Stimulated activated CD4-positive, alpha-beta T cell treated with anti-CD3 and anti-CD28 coated beads, Interleukin-4, amount 100 ng/mL, for 24 hours (primary cell): ENCODE results near the gene SMPDL3B.

Source experiments
- DNase-seq: peaks from one replicate; pipeline ENCODE4 v3.0.0-alpha.2; 2020

The SMPDL3B gene

DNA sequence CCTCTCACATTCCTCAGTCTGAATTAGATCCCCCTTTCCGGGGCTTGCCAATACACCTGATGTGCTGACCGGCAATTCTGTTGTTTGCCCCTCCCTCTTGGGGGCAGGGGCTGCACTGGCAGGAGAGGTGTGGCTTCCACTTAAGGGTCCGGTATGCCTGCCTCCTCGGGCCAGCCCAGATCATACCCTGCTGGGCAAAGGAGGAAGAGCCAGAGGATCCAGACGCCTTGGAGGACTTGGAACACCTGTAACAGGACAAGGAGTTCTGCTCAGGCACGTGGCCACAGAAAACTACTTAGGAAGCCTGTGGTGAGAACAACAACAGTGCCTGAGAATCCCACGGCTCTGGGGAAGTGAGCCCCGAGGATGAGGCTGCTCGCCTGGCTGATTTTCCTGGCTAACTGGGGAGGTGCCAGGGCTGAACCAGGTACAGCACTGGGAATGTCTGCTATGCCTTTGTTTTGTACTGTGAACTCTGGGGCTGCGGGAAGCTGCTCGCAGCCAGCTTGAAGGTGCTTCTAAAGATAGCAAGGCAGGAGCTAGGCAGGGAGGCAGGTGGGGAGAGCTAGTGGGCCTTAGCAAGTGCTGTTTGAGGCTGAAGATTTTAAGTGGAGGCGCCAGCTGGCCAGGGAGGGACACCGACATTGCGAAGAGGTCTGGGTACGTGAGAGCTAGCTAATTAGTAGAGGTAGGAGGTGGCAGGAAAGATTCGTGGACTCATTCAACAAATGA, at the start of gene SMPDL3B:
TSS of gene SMPDL3B (plus strand) at position 183 of the 732 bp plus-strand sequence. CDS start at position 367, 184 bp downstream.
- DNase-seq, result no peak

- DNase-seq, result no peak
Measured at GRCh38 chr1:27885114-27885528, 49.7 kb upstream of the SMPDL3B start.

DNA sequence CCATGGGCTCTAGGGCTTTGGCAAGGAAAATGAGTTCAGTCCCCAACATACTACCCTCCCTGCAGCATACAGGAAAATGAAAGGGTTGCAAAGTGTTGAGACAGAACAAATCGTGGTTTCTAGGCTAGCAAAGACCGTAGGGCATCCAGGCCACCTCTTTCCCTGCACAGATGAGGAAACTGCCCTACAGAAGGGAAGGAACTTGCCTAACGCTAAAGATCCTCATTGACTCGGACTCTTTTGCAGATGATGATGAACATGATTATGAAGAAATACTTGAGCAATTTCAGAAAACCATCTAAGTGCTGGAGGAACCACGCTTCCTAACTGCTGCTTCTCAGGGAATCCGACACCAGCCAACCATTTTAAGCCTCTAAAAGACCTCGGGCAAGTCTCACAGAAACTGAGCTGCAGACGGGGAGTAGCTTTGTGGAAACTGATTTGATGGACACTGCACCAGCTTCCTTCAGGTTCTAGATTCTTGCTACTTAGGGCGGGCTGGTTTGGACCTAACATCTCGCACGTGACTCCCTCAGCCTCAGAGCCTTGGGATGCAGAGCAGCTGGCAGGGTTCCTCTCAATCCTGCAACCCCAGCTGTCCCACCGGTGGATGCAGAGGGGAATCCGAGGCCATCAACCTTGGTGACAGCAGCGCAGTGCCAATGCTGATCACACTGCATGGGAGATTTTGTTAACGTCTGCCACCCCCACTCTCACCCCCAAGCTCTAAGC, 49.0 kb upstream of the SMPDL3B start:
- DNase-seq, result no peak

- DNase-seq, result no peak
Measured at GRCh38 chr1:27886353-27886679, 48.5 kb upstream of the SMPDL3B start.

GRCh38 chr1:27886744-27887143, 48.1 kb upstream of the SMPDL3B start:
- no peak for DNase-seq

DNA sequence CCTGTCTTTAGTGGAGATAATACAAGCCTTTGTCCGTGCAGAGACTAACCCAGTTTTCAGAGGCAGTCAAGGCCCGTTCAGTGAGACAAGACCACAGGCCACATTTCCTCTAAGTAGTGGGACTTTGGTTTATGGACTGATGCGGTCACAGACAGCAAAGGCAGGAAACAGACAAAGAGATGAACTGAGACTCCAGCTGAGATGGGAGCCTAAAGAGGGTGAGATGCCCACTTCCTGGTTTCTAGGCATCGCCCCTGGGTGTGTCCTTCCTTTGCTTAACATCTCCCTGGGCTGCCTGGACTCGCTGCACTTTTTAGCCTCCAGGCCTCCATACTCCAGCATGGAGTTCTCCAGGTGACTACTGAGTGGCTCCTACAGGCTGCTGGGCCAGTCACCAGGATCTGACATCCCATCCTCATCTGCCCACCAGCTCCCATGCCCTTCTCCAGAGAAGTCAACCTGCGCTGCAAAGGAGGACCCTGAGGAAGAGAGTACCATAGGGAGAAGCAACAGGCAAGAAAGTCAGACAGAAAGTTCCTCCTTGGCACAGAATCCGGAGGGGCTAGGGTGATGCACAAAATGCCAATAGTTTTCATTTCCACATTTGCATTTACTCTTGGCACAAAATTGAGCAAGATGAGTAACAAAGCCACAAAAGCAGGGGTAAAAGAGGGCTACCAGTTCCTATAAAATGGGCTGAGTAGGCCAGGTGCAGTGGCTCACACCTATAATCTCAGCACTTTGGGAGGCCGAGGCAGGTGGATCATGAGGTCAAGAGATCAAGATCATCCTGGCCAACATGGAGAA, 47.4 kb upstream of the SMPDL3B start:
- DNase-seq, result peak; percentile 32

- DNase-seq, result no peak
Measured at GRCh38 chr1:27889506-27889905, 45.3 kb upstream of the SMPDL3B start.

DNA sequence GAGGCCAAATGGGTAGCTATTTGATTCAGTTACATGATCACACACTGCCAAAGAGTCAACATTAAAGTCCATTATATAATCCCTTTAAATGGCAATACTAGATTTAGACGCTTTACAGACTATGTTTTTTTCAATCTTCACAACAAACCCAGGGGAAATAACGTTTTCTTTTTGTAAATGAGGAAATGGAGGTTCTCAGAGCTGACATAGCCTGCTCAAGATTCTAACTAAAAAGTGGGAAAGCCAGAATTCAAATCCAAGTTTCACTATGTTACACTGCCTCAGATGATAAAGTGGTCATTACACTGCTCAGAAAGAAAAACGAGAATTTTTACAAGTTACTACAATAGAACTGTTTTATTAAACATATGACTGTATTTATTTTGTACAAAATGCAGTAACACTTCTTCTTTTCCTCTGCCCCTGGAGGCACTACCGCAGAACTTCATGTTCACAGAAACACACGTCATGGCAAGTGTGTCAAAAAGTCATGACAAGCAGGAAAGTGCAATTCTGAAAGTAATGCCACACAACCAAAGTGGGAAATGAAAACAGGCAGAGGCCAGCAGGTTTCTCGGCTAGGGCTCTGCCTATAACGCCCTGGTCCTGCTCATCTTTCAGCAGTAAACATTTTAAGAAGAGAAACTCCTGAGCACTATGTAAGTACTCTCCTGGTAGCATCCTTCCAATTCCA, 43.5 kb upstream of the SMPDL3B start:
- peak; percentile 56 for DNase-seq

- no peak for DNase-seq
Measured at GRCh38 chr1:27894521-27894920, 40.3 kb upstream of the SMPDL3B start.

GRCh38 chr1:27906759-27907158, 28.0 kb upstream of the SMPDL3B start:
- no peak for DNase-seq

DNA sequence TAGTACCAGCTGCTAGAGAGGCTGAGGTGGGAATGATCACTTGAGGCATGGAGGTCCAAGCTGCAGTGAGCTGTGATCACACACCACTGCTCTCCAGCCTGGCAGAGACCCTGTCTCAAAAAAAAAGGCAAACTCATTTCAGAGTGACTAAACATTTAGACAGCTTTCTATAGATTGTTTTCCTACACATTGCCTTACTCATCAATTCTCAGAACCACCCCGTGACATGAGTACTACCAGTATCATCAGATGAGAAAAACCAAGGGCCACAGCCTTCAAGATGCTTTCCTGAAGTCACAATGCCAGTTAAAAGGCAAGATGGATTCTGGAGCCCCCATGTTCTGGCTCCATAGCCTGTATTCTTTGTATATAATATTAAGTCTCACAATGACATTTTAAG, 22.4 kb upstream of the SMPDL3B start:
- DNase-seq, result peak; percentile 50

DNA sequence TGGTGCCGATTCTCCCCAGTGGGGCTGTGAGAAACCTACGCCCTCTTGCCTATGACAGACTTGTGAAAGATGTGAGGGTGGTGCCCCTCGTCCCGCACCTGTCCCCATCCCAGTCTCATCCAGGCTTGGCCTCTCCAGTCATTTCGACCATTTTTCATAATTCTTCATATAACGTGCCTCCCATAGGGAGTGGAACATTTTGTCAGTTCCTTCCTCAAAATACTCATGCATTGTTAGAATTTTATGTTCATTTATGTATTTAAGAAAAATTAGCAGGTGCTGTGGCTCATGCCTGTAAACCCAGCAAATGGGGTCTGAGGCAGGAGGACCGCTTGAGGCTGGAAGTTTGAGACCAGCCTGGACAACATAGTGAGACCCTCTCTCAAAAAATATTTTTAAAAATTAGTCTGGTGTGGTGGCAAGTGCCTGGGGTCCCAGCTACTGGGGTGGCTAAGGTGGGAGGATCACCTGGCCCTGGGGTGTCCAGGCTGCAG, 19.7 kb upstream of the SMPDL3B start:
- no peak for DNase-seq

- no peak for DNase-seq
Measured at GRCh38 chr1:27922272-27922671, 12.5 kb upstream of the SMPDL3B start.

GRCh38 chr1:27928216-27928954, 6.4 kb upstream of the SMPDL3B start:
- DNase-seq, result no peak

DNA sequence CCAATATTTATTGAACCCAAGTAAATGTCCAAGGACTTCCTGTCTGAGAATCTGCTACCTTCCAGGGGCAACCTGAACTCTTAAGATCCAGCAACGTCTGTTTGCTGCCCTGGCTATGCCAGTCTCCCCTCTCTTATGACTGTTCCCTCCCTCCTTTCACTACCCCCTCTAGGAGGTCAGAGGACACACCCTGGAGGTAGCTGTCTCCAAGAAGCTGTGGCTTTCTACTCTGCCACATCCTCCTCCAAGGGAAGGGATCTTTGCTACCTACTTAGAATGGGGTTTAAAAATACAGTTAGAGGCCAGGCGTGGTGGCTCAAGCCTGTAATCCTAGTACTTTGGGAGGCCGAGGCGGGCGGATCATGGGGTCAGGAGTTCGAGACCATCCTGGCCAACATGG, 3.6 kb upstream of the SMPDL3B start:
- DNase-seq, result no peak

GRCh38 chr1:27931759-27932158, 3.0 kb upstream of the SMPDL3B start:
- no peak for DNase-seq

GRCh38 chr1:27935721-27936120, 921 bp downstream of the SMPDL3B start:
- DNase-seq, result no peak

DNA sequence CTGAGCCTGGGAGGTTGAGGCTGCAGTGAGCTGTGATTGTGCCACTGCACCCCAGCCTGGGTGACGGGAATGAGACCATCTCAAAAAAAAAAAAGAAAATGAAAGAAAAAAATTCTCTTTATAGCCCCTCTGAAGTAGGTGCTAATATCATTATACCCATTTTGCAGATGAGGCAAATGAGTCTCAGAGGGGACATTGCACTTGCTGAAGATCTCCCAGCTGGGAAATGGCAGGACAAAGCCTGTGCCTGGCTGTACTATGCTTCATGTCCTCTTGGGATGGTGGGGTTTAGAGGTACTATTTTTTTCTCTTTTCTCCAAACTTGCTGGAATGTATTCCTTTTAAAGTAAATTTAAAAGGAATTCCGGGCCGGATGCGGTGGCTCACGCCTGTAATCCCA, 1.6 kb downstream of the SMPDL3B start:
- no peak for DNase-seq

DNA sequence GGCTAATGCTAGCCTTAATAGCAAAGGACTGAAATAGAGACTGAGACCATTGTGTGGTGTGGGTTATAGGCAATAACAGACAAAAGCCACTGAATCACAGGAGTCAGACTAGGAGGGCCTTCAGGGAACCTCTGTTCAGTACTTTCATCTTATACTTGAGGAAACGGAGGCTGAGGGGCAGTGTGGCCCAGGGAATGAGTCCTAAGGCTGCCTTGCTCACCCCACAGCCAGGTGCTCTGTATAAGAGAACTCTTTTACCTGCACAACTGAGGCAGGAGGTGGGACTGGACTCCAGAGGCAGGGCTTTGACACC, 2.7 kb downstream of the SMPDL3B start:
- no peak for DNase-seq

DNA sequence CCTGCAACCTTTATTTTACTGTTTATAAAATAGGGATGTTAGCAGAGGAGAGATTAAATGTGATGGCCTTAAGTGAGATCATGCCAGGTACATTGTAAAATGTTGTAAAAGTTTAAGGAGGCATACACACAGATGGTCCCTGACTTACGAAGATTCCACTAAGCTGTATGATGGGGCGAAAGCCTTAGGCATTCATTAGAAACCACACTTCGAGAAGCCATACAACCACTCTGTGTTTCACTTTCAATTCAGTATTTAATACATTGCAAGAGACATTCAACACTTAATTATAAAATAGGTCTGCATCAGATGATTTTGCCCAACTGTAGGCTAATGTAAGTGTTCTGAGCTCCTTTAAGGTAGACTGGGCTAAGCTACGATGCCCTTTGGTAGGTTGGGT, 3.7 kb downstream of the SMPDL3B start:
- no peak for DNase-seq

- peak; percentile 79 for DNase-seq
Measured at GRCh38 chr1:27940297-27940696, 5.5 kb downstream of the SMPDL3B start.

DNA sequence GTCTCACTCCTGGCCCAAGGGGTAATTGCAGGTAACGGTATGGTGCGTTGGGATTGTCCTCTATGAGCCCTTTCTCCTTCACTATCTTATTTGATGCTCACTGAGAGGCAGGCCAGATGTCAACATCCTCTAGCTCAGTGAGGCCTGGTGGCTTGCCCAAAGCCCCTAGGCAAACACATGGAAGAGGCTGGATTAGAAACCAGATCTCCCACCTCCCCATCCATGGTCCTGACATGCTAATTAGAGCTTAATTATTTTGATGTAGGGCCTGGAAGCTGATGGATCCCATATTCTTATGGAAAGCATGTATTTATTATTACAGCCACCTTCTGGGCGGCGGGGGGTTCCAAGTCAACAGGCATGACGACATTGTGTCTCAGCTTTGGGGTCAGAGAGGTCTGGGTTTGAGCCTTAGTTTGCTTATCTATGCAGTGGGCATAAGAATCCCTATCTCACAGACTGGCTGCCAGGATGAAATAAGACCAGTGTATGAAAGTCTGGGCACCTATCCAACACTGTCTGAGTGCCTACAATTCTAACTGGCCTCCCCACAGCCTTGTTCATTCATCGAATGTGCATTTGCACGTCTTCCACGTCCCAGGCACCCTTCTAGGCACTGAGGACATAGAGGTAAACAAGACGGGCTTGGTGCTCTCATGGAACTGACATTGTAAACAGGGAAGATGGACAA, 6.2 kb downstream of the SMPDL3B start:
- DNase-seq, result no peak
